Endothelial cell (in vitro differentiated cells): ENCODE data around the gene ABCA12. TPM values are rescaled to one million over a fixed set of nuclear protein-coding genes. Genes with fewer than 3 reads are reported as not detected.

Source experiments
- DNase-seq: peaks from one replicate; pipeline ENCODE4 v3.0.0; 2021; ENCODE audit warnings: low spot score
- H3K27ac Mint-ChIP-seq: one replicate; pipeline ENCODE4 v1.8.0; 2021; ENCODE audit warnings: mixed read lengths, inconsistent platforms; ENCODE audit not compliant: unreplicated experiment
- H3K27me3 Mint-ChIP-seq: one replicate; pipeline ENCODE4 v1.8.0; 2021; ENCODE audit warnings: mild to moderate bottlenecking, moderate library complexity, mixed read lengths, inconsistent platforms; ENCODE audit not compliant: unreplicated experiment
- H3K36me3 Mint-ChIP-seq: one replicate; pipeline ENCODE4 v1.8.0; 2021; ENCODE audit warnings: mild to moderate bottlenecking, low read depth, mixed read lengths, inconsistent platforms; ENCODE audit not compliant: unreplicated experiment
- H3K4me1 Mint-ChIP-seq: one replicate; pipeline ENCODE4 v1.8.0; 2021; ENCODE audit warnings: mild to moderate bottlenecking, mixed read lengths, inconsistent platforms; ENCODE audit not compliant: unreplicated experiment
- H3K4me3 Mint-ChIP-seq: one replicate; pipeline ENCODE4 v1.8.0; 2021; ENCODE audit warnings: mild to moderate bottlenecking, mixed read lengths, inconsistent platforms; ENCODE audit not compliant: unreplicated experiment
- H3K9me3 Mint-ChIP-seq: one replicate; pipeline ENCODE4 v1.8.0; 2021; ENCODE audit warnings: mixed read lengths, inconsistent platforms; ENCODE audit not compliant: unreplicated experiment
- CTCF ChIP-seq: fragments of 200-600 bp; sonication (generic); IDR thresholded peaks from one replicate; pipeline ENCODE4 v1.5.0; 2021; ENCODE audit warnings: antibody characterized with exemption; ENCODE audit not compliant: unreplicated experiment
- total RNA-seq: library from RNA; stranded (reverse); fragmentation: NEBNext Ultra II Directional; extraction: Animal tissue kit (Norgen Biotek cat#: 25700); gene quantifications from one replicate; pipeline ENCODE4 v1.2.1, GENCODE V29; 2021; ENCODE audit not compliant: unreplicated experiment

ABCA12 gene
- total RNA-seq, 1 donor from 2014 or later: not detected

DNA sequence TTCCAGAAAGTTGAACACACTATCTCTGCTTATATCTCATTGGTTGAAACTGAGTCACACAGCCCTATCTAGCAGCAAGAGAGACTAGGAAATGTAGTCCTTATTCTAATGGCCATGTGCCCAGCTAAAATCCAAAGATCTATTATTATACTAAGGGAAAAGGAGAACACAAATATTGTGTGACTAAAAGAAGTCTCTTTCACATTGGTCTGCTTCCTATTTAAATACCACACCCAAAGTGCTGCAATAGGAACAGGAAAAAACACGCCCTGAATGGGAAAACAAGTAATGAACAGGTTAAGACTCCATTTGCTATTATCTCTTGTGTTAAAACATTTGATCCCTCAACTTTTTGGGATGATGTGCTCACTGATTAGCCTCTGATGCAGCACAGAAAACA is 242.2 kb downstream of the ABCA12 start:
- H3K27me3 Mint-ChIP-seq: no peaks in the 10 kb centered on the region
- no peak overlapping the region for H3K4me3 Mint-ChIP-seq
- no peak for DNase-seq
- no peak for TF ChIP-seq CTCF
- no peaks in the 10 kb centered on the region for H3K36me3 Mint-ChIP-seq
- H3K27ac Mint-ChIP-seq: no peak overlapping the region
- peaks cover 5% of the 10 kb centered on the region for H3K4me1 Mint-ChIP-seq
- no peaks in the 10 kb centered on the region for H3K9me3 Mint-ChIP-seq

- no peak overlapping the region for H3K27ac Mint-ChIP-seq
- TF ChIP-seq CTCF: no peak
- no peaks in the 10 kb centered on the region for H3K9me3 Mint-ChIP-seq
- no peak overlapping the region for H3K4me3 Mint-ChIP-seq
- no peak for DNase-seq
- no peaks in the 10 kb centered on the region for H3K27me3 Mint-ChIP-seq
- peaks cover 5% of the 10 kb centered on the region for H3K4me1 Mint-ChIP-seq
- no peaks in the 10 kb centered on the region for H3K36me3 Mint-ChIP-seq
These were observed 243.0 kb downstream of the ABCA12 start for GRCh38 chr2:214895469-214895868.

DNA sequence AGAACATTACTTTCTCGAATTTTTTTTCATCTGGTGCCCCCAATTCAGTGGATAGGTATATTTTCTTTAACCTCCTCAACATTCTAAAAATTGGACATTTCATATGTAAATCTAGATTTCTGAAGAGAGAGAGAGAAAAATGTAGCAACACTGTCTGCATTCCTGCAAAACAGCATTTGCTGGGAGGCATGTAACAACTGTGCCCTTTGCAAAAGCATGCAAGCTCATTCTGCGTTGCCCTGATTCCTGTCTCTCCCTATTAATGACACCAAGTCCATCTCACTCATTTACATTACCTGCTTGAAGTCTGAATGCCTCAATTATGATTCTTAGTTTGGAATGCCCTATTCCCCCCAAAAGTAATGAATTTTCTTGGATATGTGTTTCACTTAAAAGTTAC is 249.1 kb downstream of the ABCA12 start:
- DNase-seq: no peak
- no peaks in the 10 kb centered on the region for H3K9me3 Mint-ChIP-seq
- no peaks in the 10 kb centered on the region for H3K36me3 Mint-ChIP-seq
- no peak overlapping the region for H3K27ac Mint-ChIP-seq
- no peak for TF ChIP-seq CTCF
- no peak overlapping the region for H3K4me3 Mint-ChIP-seq
- H3K4me1 Mint-ChIP-seq: no peaks in the 10 kb centered on the region
- H3K27me3 Mint-ChIP-seq: no peaks in the 10 kb centered on the region

GRCh38 chr2:214881647-214882202 is 256.7 kb downstream of the ABCA12 start:
- TF ChIP-seq CTCF: no peak

More at GRCh38 chr2:214881647-214882202, 256.7 kb downstream of the ABCA12 start:
- Mint-ChIP-seq H3K4me1 (no peaks in the 10 kb centered on the region), H3K36me3 (no peaks in the 10 kb centered on the region), H3K9me3 (no peaks in the 10 kb centered on the region), H3K27me3 (no peaks in the 10 kb centered on the region), H3K27ac (no peak overlapping the region), H3K4me3 (no peak overlapping the region)
- no peak for DNase-seq

Other genes starting within 250 kb of the ABCA12 start
- 29.3 TPM for gene ATIC, start 173.4 kb upstream of the ABCA12 start, total RNA-seq